Liver (tissue), 3 donors: ENCODE measurements around the gene C3orf85.

Experiments used
- EGR1 ChIP-seq, 2 donors: IDR thresholded peaks; 2 replicates each; pipeline ENCODE4 v1.6.1; 2016 to 2018; ENCODE audit warnings: antibody characterized with exemption in 2 of 2, low read depth in 2 of 2
- FOXA1 ChIP-seq: IDR thresholded peaks from 2 replicates; pipeline ENCODE4 v1.6.1; 2016; ENCODE audit warnings: antibody characterized with exemption
- JUND ChIP-seq, 2 donors: IDR thresholded peaks; 2 replicates each; pipeline ENCODE4 v1.6.1; 2016; ENCODE audit warnings: antibody characterized with exemption in 2 of 2
- RAD21 ChIP-seq, 2 donors: IDR thresholded peaks; 2 replicates each; pipeline ENCODE4 v1.6.1; 2016; ENCODE audit warnings: antibody characterized with exemption in 2 of 2, mild to moderate bottlenecking in 2 of 2
- SP1 ChIP-seq: IDR thresholded peaks from 2 replicates; pipeline ENCODE4 v1.6.1; 2018; ENCODE audit warnings: antibody characterized with exemption, mild to moderate bottlenecking
- TAF1 ChIP-seq: conservative IDR thresholded peaks from 2 replicates; pipeline ENCODE4 v1.6.1; 2016; ENCODE audit warnings: antibody characterized with exemption, mild to moderate bottlenecking
- YY1 ChIP-seq: IDR thresholded peaks from 2 replicates; pipeline ENCODE4 v1.6.1; 2016; ENCODE audit warnings: antibody characterized with exemption, mild to moderate bottlenecking
- TF ChIP-seq, protein P1 (sequence below): IDR thresholded peaks from 2 replicates; pipeline ENCODE4 v1.6.1; 2016; ENCODE audit warnings: antibody characterized with exemption
- TF ChIP-seq, protein P2 (sequence below): fragments of 150-350 bp; IDR thresholded peaks from 2 replicates; pipeline ENCODE4 v1.5.1; 2017; ENCODE audit warnings: improper control_type of control experiment, low read depth, low read length; ENCODE audit not compliant: missing input control
- TF ChIP-seq, protein P3 (sequence below): IDR thresholded peaks from 2 replicates; pipeline ENCODE4 v1.6.1; 2016; ENCODE audit warnings: antibody characterized with exemption
- TF ChIP-seq, protein P4 (sequence below): IDR thresholded peaks from 2 replicates; pipeline ENCODE4 v1.6.1; 2016; ENCODE audit warnings: antibody characterized with exemption
- TF ChIP-seq, protein P5 (sequence below): IDR thresholded peaks from 2 replicates; pipeline ENCODE4 v1.6.1; 2016; ENCODE audit warnings: antibody characterized with exemption, mild to moderate bottlenecking
- donor health status: healthy.
- donor health status: healthy.

DNA sequence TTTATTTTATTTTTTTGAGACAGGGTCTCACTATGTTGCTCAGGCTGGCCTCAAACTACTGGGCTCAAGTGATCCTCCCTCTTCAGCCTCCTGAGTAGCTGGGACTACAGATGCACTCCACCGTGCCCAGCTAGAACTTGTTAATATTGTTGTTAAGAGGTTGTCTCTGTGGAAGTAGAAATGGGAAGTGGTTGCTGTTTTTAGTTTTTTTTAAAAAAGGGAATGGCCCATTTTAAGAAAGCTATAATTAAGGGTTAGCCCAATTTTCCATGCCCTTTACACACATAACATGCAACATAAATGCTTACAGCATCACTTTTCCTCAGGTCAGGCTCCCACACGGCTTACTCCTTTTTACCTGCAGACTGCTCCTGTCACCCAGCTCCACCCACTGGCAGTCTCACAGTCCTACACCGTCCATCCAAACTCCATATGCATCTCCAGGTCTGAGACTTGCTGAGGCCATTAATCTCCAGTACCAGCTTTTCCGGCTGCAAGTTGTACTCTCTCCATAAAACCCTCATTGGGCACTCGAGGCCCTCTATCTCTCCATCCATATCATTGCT, 38.4 kb upstream of the C3orf85 start:
- TF ChIP-seq, protein P1, sequence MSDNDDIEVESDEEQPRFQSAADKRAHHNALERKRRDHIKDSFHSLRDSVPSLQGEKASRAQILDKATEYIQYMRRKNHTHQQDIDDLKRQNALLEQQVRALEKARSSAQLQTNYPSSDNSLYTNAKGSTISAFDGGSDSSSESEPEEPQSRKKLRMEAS, result no peak
- TF ChIP-seq, protein P2, sequence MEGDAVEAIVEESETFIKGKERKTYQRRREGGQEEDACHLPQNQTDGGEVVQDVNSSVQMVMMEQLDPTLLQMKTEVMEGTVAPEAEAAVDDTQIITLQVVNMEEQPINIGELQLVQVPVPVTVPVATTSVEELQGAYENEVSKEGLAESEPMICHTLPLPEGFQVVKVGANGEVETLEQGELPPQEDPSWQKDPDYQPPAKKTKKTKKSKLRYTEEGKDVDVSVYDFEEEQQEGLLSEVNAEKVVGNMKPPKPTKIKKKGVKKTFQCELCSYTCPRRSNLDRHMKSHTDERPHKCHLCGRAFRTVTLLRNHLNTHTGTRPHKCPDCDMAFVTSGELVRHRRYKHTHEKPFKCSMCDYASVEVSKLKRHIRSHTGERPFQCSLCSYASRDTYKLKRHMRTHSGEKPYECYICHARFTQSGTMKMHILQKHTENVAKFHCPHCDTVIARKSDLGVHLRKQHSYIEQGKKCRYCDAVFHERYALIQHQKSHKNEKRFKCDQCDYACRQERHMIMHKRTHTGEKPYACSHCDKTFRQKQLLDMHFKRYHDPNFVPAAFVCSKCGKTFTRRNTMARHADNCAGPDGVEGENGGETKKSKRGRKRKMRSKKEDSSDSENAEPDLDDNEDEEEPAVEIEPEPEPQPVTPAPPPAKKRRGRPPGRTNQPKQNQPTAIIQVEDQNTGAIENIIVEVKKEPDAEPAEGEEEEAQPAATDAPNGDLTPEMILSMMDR, result peak; percentile 36
- TF ChIP-seq RAD21 (IDR thresholded peaks at IDR 0.05) (peak; percentile 53 to 78), FOXA1 (no peak), TAF1 (no peak), JUND (IDR thresholded peaks at IDR 0.05) (no peak), SP1 (no peak), YY1 (no peak), EGR1 (IDR thresholded peaks at IDR 0.05; ENCODE audit: low read depth in 2 of 2) (no peak)
- TF ChIP-seq, protein P3, sequence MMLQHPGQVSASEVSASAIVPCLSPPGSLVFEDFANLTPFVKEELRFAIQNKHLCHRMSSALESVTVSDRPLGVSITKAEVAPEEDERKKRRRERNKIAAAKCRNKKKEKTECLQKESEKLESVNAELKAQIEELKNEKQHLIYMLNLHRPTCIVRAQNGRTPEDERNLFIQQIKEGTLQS, result no peak
- TF ChIP-seq, protein P4, sequence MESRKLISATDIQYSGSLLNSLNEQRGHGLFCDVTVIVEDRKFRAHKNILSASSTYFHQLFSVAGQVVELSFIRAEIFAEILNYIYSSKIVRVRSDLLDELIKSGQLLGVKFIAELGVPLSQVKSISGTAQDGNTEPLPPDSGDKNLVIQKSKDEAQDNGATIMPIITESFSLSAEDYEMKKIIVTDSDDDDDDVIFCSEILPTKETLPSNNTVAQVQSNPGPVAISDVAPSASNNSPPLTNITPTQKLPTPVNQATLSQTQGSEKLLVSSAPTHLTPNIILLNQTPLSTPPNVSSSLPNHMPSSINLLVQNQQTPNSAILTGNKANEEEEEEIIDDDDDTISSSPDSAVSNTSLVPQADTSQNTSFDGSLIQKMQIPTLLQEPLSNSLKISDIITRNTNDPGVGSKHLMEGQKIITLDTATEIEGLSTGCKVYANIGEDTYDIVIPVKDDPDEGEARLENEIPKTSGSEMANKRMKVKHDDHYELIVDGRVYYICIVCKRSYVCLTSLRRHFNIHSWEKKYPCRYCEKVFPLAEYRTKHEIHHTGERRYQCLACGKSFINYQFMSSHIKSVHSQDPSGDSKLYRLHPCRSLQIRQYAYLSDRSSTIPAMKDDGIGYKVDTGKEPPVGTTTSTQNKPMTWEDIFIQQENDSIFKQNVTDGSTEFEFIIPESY, result no peak
- TF ChIP-seq, protein P5, sequence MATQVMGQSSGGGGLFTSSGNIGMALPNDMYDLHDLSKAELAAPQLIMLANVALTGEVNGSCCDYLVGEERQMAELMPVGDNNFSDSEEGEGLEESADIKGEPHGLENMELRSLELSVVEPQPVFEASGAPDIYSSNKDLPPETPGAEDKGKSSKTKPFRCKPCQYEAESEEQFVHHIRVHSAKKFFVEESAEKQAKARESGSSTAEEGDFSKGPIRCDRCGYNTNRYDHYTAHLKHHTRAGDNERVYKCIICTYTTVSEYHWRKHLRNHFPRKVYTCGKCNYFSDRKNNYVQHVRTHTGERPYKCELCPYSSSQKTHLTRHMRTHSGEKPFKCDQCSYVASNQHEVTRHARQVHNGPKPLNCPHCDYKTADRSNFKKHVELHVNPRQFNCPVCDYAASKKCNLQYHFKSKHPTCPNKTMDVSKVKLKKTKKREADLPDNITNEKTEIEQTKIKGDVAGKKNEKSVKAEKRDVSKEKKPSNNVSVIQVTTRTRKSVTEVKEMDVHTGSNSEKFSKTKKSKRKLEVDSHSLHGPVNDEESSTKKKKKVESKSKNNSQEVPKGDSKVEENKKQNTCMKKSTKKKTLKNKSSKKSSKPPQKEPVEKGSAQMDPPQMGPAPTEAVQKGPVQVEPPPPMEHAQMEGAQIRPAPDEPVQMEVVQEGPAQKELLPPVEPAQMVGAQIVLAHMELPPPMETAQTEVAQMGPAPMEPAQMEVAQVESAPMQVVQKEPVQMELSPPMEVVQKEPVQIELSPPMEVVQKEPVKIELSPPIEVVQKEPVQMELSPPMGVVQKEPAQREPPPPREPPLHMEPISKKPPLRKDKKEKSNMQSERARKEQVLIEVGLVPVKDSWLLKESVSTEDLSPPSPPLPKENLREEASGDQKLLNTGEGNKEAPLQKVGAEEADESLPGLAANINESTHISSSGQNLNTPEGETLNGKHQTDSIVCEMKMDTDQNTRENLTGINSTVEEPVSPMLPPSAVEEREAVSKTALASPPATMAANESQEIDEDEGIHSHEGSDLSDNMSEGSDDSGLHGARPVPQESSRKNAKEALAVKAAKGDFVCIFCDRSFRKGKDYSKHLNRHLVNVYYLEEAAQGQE, result no peak
